Panc1 (cell line): ENCODE measurements around the gene IRF6. TPM values are rescaled to one million over a fixed set of nuclear protein-coding genes. Genes with fewer than 3 reads are reported as not detected.

Experiments
- ATAC-seq: fragments of 200-7000 bp; cut with Tn5 transposase; 2 replicates; pipeline ENCODE4 v1.9.1; 2020; ENCODE audit warnings: mild to moderate bottlenecking, moderate library complexity
- BruUV-seq: library from RNA; stranded (reverse); fragments of 400-500 nt; replicated peaks from 2 replicates; lab custom pipeline; 2021; lab: Mats Ljungman, UMichigan
- CTCF ChIA-PET: fragments of 300-600 bp; sonication (Branson Sonifier 250); formaldehyde crosslinking; loops from one replicate; lab custom pipeline; 2022; ENCODE audit warnings: antibody characterized with exemption; lab: Charles Lee
- POLR2A ChIA-PET: fragments of 300-600 bp; sonication (Branson Sonifier 250); formaldehyde crosslinking; loops from one replicate; lab custom pipeline; 2022; ENCODE audit warnings: antibody characterized with exemption; lab: Charles Lee
- DNase-seq: peaks from one replicate; pipeline ENCODE4 v3.0.0-alpha.2; 2010; ENCODE audit warnings: low read depth, low spot score
- H3K27ac ChIP-seq: 2 replicates; pipeline ENCODE4 v1.5.1; 2011; ENCODE audit warnings: mild to moderate bottlenecking, low read length, inconsistent platforms
- H3K27me3 ChIP-seq: fragments of 200-500 bp; sonication (Bioruptor generic); 2 replicates; pipeline ENCODE4 v1.6.0; 2014; ENCODE audit warnings: low read length, inconsistent platforms; ENCODE audit not compliant: control insufficient read depth, insufficient read depth
- H3K36me3 ChIP-seq: fragments of 200-500 bp; sonication (Bioruptor generic); 2 replicates; pipeline ENCODE4 v1.5.1; 2014; ENCODE audit warnings: inconsistent platforms, mild to moderate bottlenecking, low read length, moderate library complexity; ENCODE audit not compliant: control insufficient read depth, insufficient read depth
- H3K4me1 ChIP-seq: 2 replicates; pipeline ENCODE4 v1.5.1; 2011; ENCODE audit warnings: inconsistent platforms, mild to moderate bottlenecking, low read length, moderate library complexity; ENCODE audit not compliant: control insufficient read depth, insufficient read depth
- H3K4me3 ChIP-seq, 2 experiments: 2 replicates each; pipeline ENCODE4 v1.5.1; 2011 to 2012; ENCODE audit warnings: low read depth in 2 of 2, low read length in 2 of 2, mild to moderate bottlenecking in 2 of 2, inconsistent platforms in 1 of 2, moderate library complexity in 1 of 2
- H3K9me3 ChIP-seq: fragments of 200-500 bp; sonication (Bioruptor generic); 2 replicates; pipeline ENCODE4 v1.5.1; 2014; ENCODE audit warnings: low read depth, mild to moderate bottlenecking, inconsistent platforms, low read length, moderate library complexity; ENCODE audit not compliant: control insufficient read depth, insufficient read depth
- CTCF ChIP-seq: fragments of 450-650 bp; IDR thresholded peaks from 2 replicates; pipeline ENCODE4 v1.5.1; 2017; ENCODE audit warnings: mild to moderate bottlenecking
- POLR2AphosphoS5 ChIP-seq: IDR thresholded peaks from 2 replicates; pipeline ENCODE4 v1.6.1; 2012; ENCODE audit warnings: mild to moderate bottlenecking, low read depth, low read length, moderate library complexity
- REST ChIP-seq, 2 experiments: IDR thresholded peaks; 2 replicates each; pipeline ENCODE4 v1.6.1; 2011 to 2012; ENCODE audit warnings: low read depth in 2 of 2, control low read depth in 1 of 2, low read length in 1 of 2, mild to moderate bottlenecking in 1 of 2, moderate library complexity in 1 of 2; ENCODE audit not compliant: insufficient read depth in 1 of 2
- SIN3A ChIP-seq: IDR thresholded peaks from 2 replicates; pipeline ENCODE4 v1.6.1; 2012; ENCODE audit warnings: low read depth, mild to moderate bottlenecking, low read length, moderate library complexity, borderline replicate concordance; ENCODE audit not compliant: insufficient read depth
- TCF7L2 ChIP-seq: IDR thresholded peaks from 2 replicates; pipeline ENCODE4 v1.6.1; 2011; ENCODE audit warnings: mild to moderate bottlenecking, low read depth, low read length, inconsistent platforms
- in situ Hi-C: cut with HindIII; loops from 2 replicates; pipeline ENCODE4 v1.10.0; 2016; ENCODE audit warnings: low sequenced_read_pairs, low pct_unique_long_range_greater_than_20kb
- intact Hi-C: fragments of 100-400 bp; cut with micrococcal nuclease; formaldehyde crosslinking; loops from one replicate; pipeline ENCODE4 v1.10.0; 2022; ENCODE audit not compliant: unreplicated experiment
- total RNA-seq: library from RNA; stranded (reverse); gene quantifications from one replicate; pipeline ENCODE4 v1.2.1, GENCODE V29; 2021; ENCODE audit not compliant: unreplicated experiment

Gene IRF6
- total RNA-seq, 1 experiment from 2014 or later = 0.64 TPM

GRCh38 chr1:209787551-209787950 is 18.4 kb downstream of the IRF6 start:
- no peak for ATAC-seq
- peaks cover 7% of the 10 kb centered on the region; the same call in 1 of the 2 replicates for H3K9me3 ChIP-seq
- H3K27me3 ChIP-seq = 0 out of 2 replicates have a peak, but pooled peaks cover 2% of the 10 kb centered on the region
- BruUV-seq = no TSS peak
- no peak for DNase-seq
- intact Hi-C loops (no loop called here), in situ Hi-C loops (no loop called here)
- no peak for TF ChIP-seq CTCF
- TF ChIP-seq REST (IDR thresholded peaks at IDR 0.05; ENCODE audit: insufficient read depth in 1 of 2, low read depth in 2 of 2, low read length in 1 of 2) = no peak
- no peak for TF ChIP-seq TCF7L2
- no peak for TF ChIP-seq POLR2AphosphoS5
- no peak for TF ChIP-seq SIN3A
- POLR2A ChIA-PET = no interaction called here
- no peak overlapping the region for H3K4me3 ChIP-seq
- CTCF ChIA-PET = interaction anchor here (1.0 kb wide), 1 partner anchor 35 kb away, joined by 3 read pairs; no protein-coding TSS in a partner anchor
- no peaks in the 10 kb centered on the region; the same call in 1 of the 2 replicates for H3K36me3 ChIP-seq
- H3K27ac ChIP-seq = no peak overlapping the region
- peaks cover 4% of the 10 kb centered on the region; the same call in 1 of the 2 replicates for H3K4me1 ChIP-seq

GRCh38 chr1:209786146-209786545 is 19.8 kb downstream of the IRF6 start:
- ChIA-PET POLR2A (interaction anchor here (0.6 kb wide), 1 partner anchor 111 kb away, joined by 4 read pairs; no protein-coding TSS in a partner anchor), CTCF (interaction anchor here (0.6 kb wide), 1 partner anchor 1496 kb away, joined by 3 read pairs; no protein-coding TSS in a partner anchor)
- Histone ChIP-seq H3K27me3 (0 out of 2 replicates have a peak, but pooled peaks cover 2% of the 10 kb centered on the region), H3K36me3 (no peaks in the 10 kb centered on the region; the same call in 1 of the 2 replicates), H3K27ac (no peak overlapping the region), H3K9me3 (peaks cover 7% of the 10 kb centered on the region; the same call in 1 of the 2 replicates), H3K4me1 (peaks cover 4% of the 10 kb centered on the region; the same call in 1 of the 2 replicates), H3K4me3 (no peak overlapping the region)
- no peak for TF ChIP-seq REST (IDR thresholded peaks at IDR 0.05; ENCODE audit: insufficient read depth in 1 of 2, low read depth in 2 of 2, low read length in 1 of 2)
- no peak for TF ChIP-seq SIN3A
- TF ChIP-seq POLR2AphosphoS5 = no peak
- no peak for TF ChIP-seq TCF7L2
- no peak for TF ChIP-seq CTCF
- intact Hi-C loops = no loop called here
- BruUV-seq = no TSS peak
- ATAC-seq = no peak
- in situ Hi-C loops = no loop called here
- DNase-seq = no peak
